Measurements from ENCODE around the gene CCDC97.
A peak's percentile ranks its signal among the peaks of the same experiment; 100 is the strongest.
"Not testable (repeated sequence)": the region's sequence is repeated elsewhere in the genome, so short reads cannot be mapped to it uniquely, and the experiment has no call there.

Gene CCDC97

GRCh38 chr19:41339936-41340335 is 30.0 kb downstream of the CCDC97 start:
- DNase-seq (ENCODE audit: low read depth in 3 of 3): no peak

GRCh38 chr19:41341669-41342490 is 31.9 kb downstream of the CCDC97 start:
- no peak for DNase-seq (ENCODE audit: low read depth in 3 of 3)

- DNase-seq (ENCODE audit: low read depth in 3 of 3): no peak
These were observed 34.2 kb downstream of the CCDC97 start for GRCh38 chr19:41344162-41344561.

GRCh38 chr19:41346916-41347315 is 36.9 kb downstream of the CCDC97 start:
- not testable (repeated sequence) for DNase-seq (ENCODE audit: low read depth in 3 of 3)

- no peak for DNase-seq (ENCODE audit: low read depth in 3 of 3)
These were observed 40.9 kb downstream of the CCDC97 start for GRCh38 chr19:41350735-41351338.

GRCh38 chr19:41351339-41352245 is 41.6 kb downstream of the CCDC97 start:
- DNase-seq (ENCODE audit: low read depth in 3 of 3): peak; percentile 55 to 73 (median 65)

- DNase-seq (ENCODE audit: low read depth in 3 of 3): no peak
These were observed 42.3 kb downstream of the CCDC97 start for GRCh38 chr19:41352279-41352608.

GRCh38 chr19:41352609-41353465 is 42.9 kb downstream of the CCDC97 start:
- DNase-seq (ENCODE audit: low read depth in 3 of 3): peak; percentile 58 to 72 (median 67)

- DNase-seq (ENCODE audit: low read depth in 3 of 3): peak; percentile 78 to 88 (median 78)
These were observed 43.7 kb downstream of the CCDC97 start, which contains the start of gene TGFB1 for GRCh38 chr19:41353466-41354342. Gene TGFB1, minus strand, starts transcription at chr19:41353922. Its CDS starts 878 bp downstream, at chr19:41353044.

- no peak for DNase-seq (ENCODE audit: low read depth in 3 of 3)
These were observed 44.5 kb downstream of the CCDC97 start for GRCh38 chr19:41354343-41354953.

- no peak for DNase-seq (ENCODE audit: low read depth in 3 of 3)
These were observed 45.1 kb downstream of the CCDC97 start for GRCh38 chr19:41355035-41355434.

GRCh38 chr19:41355802-41356201 is 45.8 kb downstream of the CCDC97 start:
- DNase-seq (ENCODE audit: low read depth in 3 of 3): no peak

GRCh38 chr19:41356984-41357739 is 47.2 kb downstream of the CCDC97 start:
- no peak for DNase-seq (ENCODE audit: low read depth in 3 of 3)

- no peak for DNase-seq (ENCODE audit: low read depth in 3 of 3)
These were observed 47.8 kb downstream of the CCDC97 start for GRCh38 chr19:41357746-41358145.

- no peak for DNase-seq (ENCODE audit: low read depth in 3 of 3)
These were observed 49.8 kb downstream of the CCDC97 start for GRCh38 chr19:41359741-41360140.

- no peak for DNase-seq (ENCODE audit: low read depth in 3 of 3)
These were observed 52.3 kb downstream of the CCDC97 start for GRCh38 chr19:41362143-41362847.

- no peak for DNase-seq (ENCODE audit: low read depth in 3 of 3)
These were observed 53.4 kb downstream of the CCDC97 start for GRCh38 chr19:41363371-41363752.

- peak; percentile 92 to 99 (median 95) for DNase-seq (ENCODE audit: low read depth in 3 of 3)
These were observed 54.0 kb downstream of the CCDC97 start, which contains the start of gene B9D2 for GRCh38 chr19:41363753-41364523. Gene B9D2, minus strand, starts transcription at chr19:41364149. Its CDS starts 630 bp downstream, at chr19:41363519.
